CD14-positive monocyte (primary cell): ENCODE results near the gene WARS2. TPM values are rescaled to one million over a fixed set of nuclear protein-coding genes. Genes with fewer than 3 reads are reported as not detected.

Experiments used
- DNase-seq, 3 donors: peaks; one replicate each; pipeline ENCODE4 v3.0.0-alpha.2; 2011 to 2022
- H2AFZ ChIP-seq: 2 replicates; pipeline ENCODE4 v1.6.0; 2012; ENCODE audit warnings: mild to moderate bottlenecking, low read depth, low read length, inconsistent platforms; ENCODE audit not compliant: insufficient read depth, poor library complexity, severe bottlenecking
- H3K27ac ChIP-seq, 2 donors: 1 replicate in 1 of 2; 2 replicates in 1 of 2; pipeline ENCODE4 v1.5.1; 2012 to 2013; ENCODE audit warnings: low read length in 2 of 2, control low read depth in 1 of 2, inconsistent platforms in 1 of 2, low read depth in 1 of 2, mild to moderate bottlenecking in 1 of 2
- H3K27me3 ChIP-seq, 2 donors: one replicate each; pipeline versions ENCODE4 v1.6.0 to v1.6.1; 2011 to 2013; ENCODE audit warnings: low read length in 2 of 2; ENCODE audit not compliant: control insufficient read depth in 2 of 2, insufficient read depth in 2 of 2
- H3K36me3 ChIP-seq, 2 donors: replicated peaks in 1 of 2; 1 replicate in 1 of 2; 2 replicates in 1 of 2; pipeline versions ENCODE4 v1.5.1 to v1.6.1; 2012 to 2013; ENCODE audit warnings: low read length in 2 of 2, control low read depth in 1 of 2, inconsistent platforms in 1 of 2, mild to moderate bottlenecking in 1 of 2; ENCODE audit not compliant: insufficient read depth in 2 of 2, control insufficient read depth in 1 of 2
- H3K4me1 ChIP-seq, 2 donors: 1 replicate in 1 of 2; 2 replicates in 1 of 2; pipeline versions ENCODE4 v1.5.1 to v1.6.1; 2012 to 2013; ENCODE audit warnings: low read length in 2 of 2, control low read depth in 1 of 2, inconsistent platforms in 1 of 2, mild to moderate bottlenecking in 1 of 2, moderate library complexity in 1 of 2; ENCODE audit not compliant: insufficient read depth in 2 of 2, control insufficient read depth in 1 of 2
- H3K4me2 ChIP-seq: replicated peaks from 2 replicates; pipeline ENCODE3; 2012; ENCODE audit warnings: low read length, moderate library complexity, mild to moderate bottlenecking; ENCODE audit not compliant: poor library complexity, severe bottlenecking; ENCODE audit errors: extremely low read depth
- H3K4me3 ChIP-seq, 3 experiments: fragments of 200-600 bp in 1 of 3; sonication (generic) in 1 of 3; replicated peaks in 1 of 3; 1 replicate in 2 of 3; 2 replicates in 1 of 3; pipeline ENCODE4 v1.5.1; 2011 to 2013; ENCODE audit warnings: low read length in 3 of 3, mild to moderate bottlenecking in 3 of 3, control low read depth in 2 of 3, low read depth in 2 of 3, inconsistent platforms in 1 of 3, moderate library complexity in 1 of 3
- H3K79me2 ChIP-seq: 2 replicates; pipeline ENCODE4 v1.6.0; 2012; ENCODE audit warnings: mild to moderate bottlenecking, control low read depth, inconsistent platforms, low read length, moderate library complexity; ENCODE audit not compliant: insufficient read depth
- H3K9ac ChIP-seq: 2 replicates; pipeline ENCODE4 v1.6.0; 2017; ENCODE audit warnings: low read length, mild to moderate bottlenecking; ENCODE audit not compliant: insufficient read depth, poor library complexity, severe bottlenecking
- H3K9me3 ChIP-seq, 2 donors: replicated peaks in 1 of 2; 1 replicate in 1 of 2; 2 replicates in 1 of 2; pipeline versions ENCODE4 v1.5.1 to v1.6.1; 2012 to 2013; ENCODE audit warnings: low read length in 2 of 2, control low read depth in 1 of 2; ENCODE audit not compliant: control insufficient read depth in 1 of 2, insufficient read depth in 1 of 2
- H4K20me1 ChIP-seq: 2 replicates; pipeline ENCODE4 v1.6.0; 2012; ENCODE audit warnings: mild to moderate bottlenecking, low read length, control low read depth, moderate library complexity; ENCODE audit not compliant: insufficient read depth
- H3K27ac Mint-ChIP-seq, 7 donors: one replicate each; pipeline ENCODE4 v1.8.0; 2020; ENCODE audit warnings: mild to moderate bottlenecking in 7 of 7, mixed read lengths in 7 of 7, moderate library complexity in 6 of 7, inconsistent platforms in 2 of 7
- H3K27me3 Mint-ChIP-seq, 3 donors: one replicate each; pipeline ENCODE4 v1.8.0; 2021 to 2022; ENCODE audit warnings: low read depth in 3 of 3, mild to moderate bottlenecking in 3 of 3, mixed read lengths in 3 of 3, moderate library complexity in 3 of 3, inconsistent platforms in 1 of 3
- H3K36me3 Mint-ChIP-seq, 2 donors: one replicate each; pipeline ENCODE4 v1.8.0; 2020; ENCODE audit warnings: mixed read lengths in 2 of 2, inconsistent platforms in 1 of 2, mild to moderate bottlenecking in 1 of 2
- H3K4me1 Mint-ChIP-seq: one replicate; pipeline ENCODE4 v1.8.0; 2020; ENCODE audit warnings: mild to moderate bottlenecking, mixed read lengths
- H3K4me3 Mint-ChIP-seq, 2 donors: one replicate each; pipeline ENCODE4 v1.8.0; 2020; ENCODE audit warnings: mild to moderate bottlenecking in 2 of 2, mixed read lengths in 2 of 2, moderate library complexity in 1 of 2
- H3K9me3 Mint-ChIP-seq, 7 donors: one replicate each; pipeline ENCODE4 v1.8.0; 2020 to 2022; ENCODE audit warnings: mixed read lengths in 7 of 7, mild to moderate bottlenecking in 6 of 7, moderate library complexity in 6 of 7, inconsistent platforms in 2 of 7
- CTCF ChIP-seq: fragments of 200-600 bp; IDR thresholded peaks from one replicate; pipeline ENCODE4 v1.8.0; 2022; ENCODE audit warnings: antibody characterized with exemption, mild to moderate bottlenecking
- WGBS: methylation state at CpG from one replicate; pipeline ENCODE4 v1.1.5; 2013; ENCODE audit warnings: missing lambda C conversion rate; ENCODE audit not compliant: insufficient coverage; 5-methylcytosine and 5-hydroxymethylcytosine counted together
- intact Hi-C, 2 donors: fragments of 100-400 bp; cut with micrococcal nuclease; formaldehyde crosslinking; loops; one replicate each; pipeline versions ENCODE4 v1.15.0 to v1.15.1; 2023
- polyA plus RNA-seq, 3 donors: library from polyadenylated mRNA; depleted of rRNA in 1 of 3; unstranded in 2 of 3; stranded (reverse) in 1 of 3; fragments of 300-500 nt in 2 of 3; fragments of >200 nt in 1 of 3; fragmentation: Illumina TruSeq in 2 of 3; gene quantifications; 1 replicate in 2 of 3; 2 replicates in 1 of 3; pipeline ENCODE4 v1.2.3, GENCODE V29; 2012 to 2021

The WARS2 gene
- polyA plus RNA-seq, 3 donors = 4.6 to 5.1 (median 4.7) TPM

- no CpG with 5 or more reads among the region's 1 CpG for WGBS
- Mint-ChIP-seq H3K9me3 (peaks cover 7 to 21% (median 10%) of the 10 kb centered on the region in 7 donors), H3K4me3 (no peak overlapping the region), H3K36me3 (peaks cover 0 to 2% of the 10 kb centered on the region in 2 donors), H3K27ac (no peak overlapping the region), H3K4me1 (no peaks in the 10 kb centered on the region), H3K27me3 (peaks cover 0 to 2% (median 0%) of the 10 kb centered on the region in 3 donors)
- no peak for TF ChIP-seq CTCF
- H3K79me2 ChIP-seq = no peaks in the 10 kb centered on the region
- no peaks in the 10 kb centered on the region for H3K36me3 ChIP-seq
- no peak overlapping the region for H3K9ac ChIP-seq
- no peaks in the 10 kb centered on the region for H3K27me3 ChIP-seq
- no peaks in the 10 kb centered on the region for H4K20me1 ChIP-seq
- H3K4me1 ChIP-seq = no peaks in the 10 kb centered on the region
- intact Hi-C loops = no loop called here
- DNase-seq = no peak
- H3K27ac ChIP-seq = no peak overlapping the region
- no peak overlapping the region for H2AFZ ChIP-seq
- peaks cover 0 to 3% of the 10 kb centered on the region in 2 donors for H3K9me3 ChIP-seq
- H3K4me3 ChIP-seq = no peak overlapping the region
- H3K4me2 ChIP-seq = no peak overlapping the region
Measured at GRCh38 chr1:119108988-119109387, 31.5 kb downstream of the WARS2 start.

GRCh38 chr1:119103764-119104163, 36.7 kb downstream of the WARS2 start:
- Mint-ChIP-seq H3K4me1 (no peaks in the 10 kb centered on the region), H3K36me3 (no peaks in the 10 kb centered on the region), H3K27me3 (peaks cover 0 to 1% (median 0%) of the 10 kb centered on the region in 3 donors), H3K9me3 (peaks cover 0 to 8% (median 5%) of the 10 kb centered on the region in 7 donors), H3K4me3 (no peak overlapping the region), H3K27ac (no peak overlapping the region)
- WGBS = no CpG with 5 or more reads among the region's 1 CpG
- Histone ChIP-seq H3K36me3 (no peaks in the 10 kb centered on the region), H3K9me3 (no peaks in the 10 kb centered on the region), H3K4me2 (no peak overlapping the region), H2AFZ (no peak overlapping the region), H3K27me3 (no peaks in the 10 kb centered on the region), H4K20me1 (no peaks in the 10 kb centered on the region), H3K79me2 (no peaks in the 10 kb centered on the region), H3K4me3 (no peak overlapping the region), H3K27ac (no peak overlapping the region), H3K4me1 (no peaks in the 10 kb centered on the region), H3K9ac (no peak overlapping the region)
- no peak for TF ChIP-seq CTCF
- intact Hi-C loops = no loop called here
- DNase-seq = no peak
